ENCODE data around the gene DDT.
A peak's percentile ranks its signal among the peaks of the same experiment; 100 is the strongest.
"Not testable (repeated sequence)": the region's sequence is repeated elsewhere in the genome, so short reads cannot be mapped to it uniquely, and the experiment has no call there.

DDT gene

DNA sequence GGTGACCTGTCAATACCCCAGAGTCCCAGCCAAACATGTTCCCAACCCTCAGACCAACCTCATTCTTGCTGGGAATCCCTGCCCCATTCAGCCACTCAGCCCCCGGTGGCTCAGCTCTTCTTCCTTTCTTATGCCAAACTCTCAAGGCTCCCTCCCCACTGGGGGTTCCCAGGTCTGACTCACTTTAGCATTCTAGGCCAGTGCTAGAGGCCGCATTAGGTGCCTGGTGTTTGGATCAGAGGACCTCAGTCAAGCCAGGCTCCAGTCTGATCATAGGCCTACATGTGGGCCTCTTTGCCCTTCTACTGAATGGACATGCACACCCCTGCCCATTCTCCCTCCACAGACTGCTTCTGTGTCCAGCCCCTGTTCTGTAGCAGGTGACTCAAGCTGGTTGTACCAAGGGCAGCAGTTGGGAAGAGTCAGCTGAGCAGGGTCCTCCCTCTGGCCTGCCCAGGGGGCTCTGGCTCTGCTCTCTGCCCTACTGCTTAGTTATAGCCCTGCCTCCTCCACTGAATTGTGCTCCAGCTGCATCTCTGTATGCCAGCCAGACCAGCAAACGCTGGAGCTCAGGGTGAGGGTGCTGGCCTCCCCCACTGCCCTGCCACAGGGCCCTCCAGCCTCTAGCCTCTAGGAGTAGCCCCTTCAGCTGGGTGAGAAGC lies 15.5 kb upstream of the DDT start:
- DNase-seq (ENCODE audit: low read depth), result not testable (repeated sequence)

DNA sequence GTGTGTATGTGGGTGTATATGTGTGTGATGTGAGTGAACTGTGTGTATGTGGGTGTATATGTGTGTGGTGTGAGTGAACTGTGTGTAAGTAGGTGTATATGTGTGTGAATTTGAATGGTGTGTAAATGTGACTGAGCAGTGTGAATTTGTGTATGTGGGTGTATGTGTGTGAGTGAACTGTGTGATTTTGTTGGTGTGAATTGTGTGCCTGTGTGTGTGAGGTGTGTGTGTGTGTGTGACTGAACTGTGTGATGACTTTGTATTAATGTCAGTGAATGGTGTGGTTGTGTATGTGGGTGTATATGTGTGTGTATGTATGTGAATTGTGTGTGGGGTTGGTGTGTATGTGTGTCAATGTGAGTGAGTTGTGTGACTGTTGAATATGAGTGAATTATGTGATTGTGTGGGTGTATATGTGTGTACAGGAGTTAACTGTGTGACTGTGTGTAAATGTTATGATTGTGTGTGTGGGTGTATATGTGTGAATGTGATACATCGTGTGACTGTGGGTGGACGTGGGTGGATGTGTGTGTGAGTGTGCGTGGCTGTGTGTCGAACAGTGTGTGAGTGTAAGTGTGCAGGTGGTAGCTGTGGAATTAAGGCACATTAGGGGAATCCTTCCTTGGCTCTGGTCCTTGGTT lies 12.4 kb upstream of the DDT start:
- DNase-seq (ENCODE audit: low read depth), result not testable (repeated sequence)

GRCh38 chr22:23986089-23986488 lies 11.8 kb upstream of the DDT start:
- not testable (repeated sequence) for DNase-seq (ENCODE audit: low read depth)

DNA sequence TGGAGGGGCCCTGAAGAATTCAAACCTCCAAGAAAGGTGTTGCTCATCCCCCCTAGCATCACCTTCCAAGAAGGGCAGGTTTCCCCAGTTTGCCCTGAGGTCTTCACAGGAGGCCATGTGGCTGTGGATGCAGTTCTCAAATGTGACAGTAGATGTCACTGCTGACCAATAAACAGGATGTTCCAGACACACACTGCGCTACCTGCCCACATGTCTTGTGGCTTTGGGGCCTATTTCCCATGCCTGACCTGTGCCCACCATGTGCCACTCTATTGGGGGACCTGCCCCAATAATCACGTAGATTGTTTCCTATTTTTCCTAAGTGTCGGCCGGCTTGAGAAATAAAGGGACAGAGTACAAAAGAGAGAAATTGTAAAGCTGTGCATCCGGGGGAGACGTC lies 10.2 kb upstream of the DDT start:
- DNase-seq (ENCODE audit: low read depth), result no peak

- not testable (repeated sequence) for DNase-seq (ENCODE audit: low read depth)
Measured at GRCh38 chr22:23980567-23980966, 6.3 kb upstream of the DDT start.

DNA sequence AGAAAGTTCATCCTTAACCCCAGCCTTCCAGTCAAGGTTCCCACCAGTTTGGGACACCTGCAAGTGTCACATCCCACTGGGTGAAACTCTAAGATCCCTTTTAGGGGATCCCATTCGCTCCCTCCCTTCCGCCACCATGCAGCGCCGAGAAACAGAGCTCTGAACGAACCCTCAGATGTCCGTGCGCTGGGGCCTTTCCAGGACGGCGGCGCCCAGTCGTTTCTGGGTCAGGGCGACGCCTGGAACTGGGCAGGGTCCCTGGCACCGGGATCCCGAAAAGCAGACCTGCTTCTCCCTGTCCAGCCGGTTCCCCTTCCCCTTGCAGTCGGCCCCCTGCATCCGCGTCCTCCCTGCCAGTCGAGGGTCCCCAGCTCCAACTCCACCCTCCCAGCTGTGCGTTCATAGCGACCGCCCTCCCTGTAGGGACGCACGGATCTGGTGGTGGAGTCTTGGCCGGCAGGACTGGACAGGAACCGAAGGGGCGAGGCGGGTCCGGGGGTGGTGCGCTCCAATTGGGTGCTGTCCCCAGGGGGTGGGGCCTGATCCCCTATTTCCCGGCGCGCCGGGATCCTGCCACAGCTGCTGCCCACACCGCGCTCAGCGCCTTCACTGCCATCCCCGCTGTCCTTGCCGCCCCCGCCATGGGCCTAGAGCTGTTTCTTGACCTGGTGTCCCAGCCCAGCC lies 5.5 kb upstream of the DDT start, which contains the start of gene GSTT2:
Gene GSTT2 (plus strand): TSS at position 578 of the 684 bp plus-strand sequence.
- not testable (repeated sequence) for DNase-seq (ENCODE audit: low read depth)

GRCh38 chr22:23977304-23977703 lies 3.1 kb upstream of the DDT start:
- not testable (repeated sequence) for DNase-seq (ENCODE audit: low read depth)

DNA sequence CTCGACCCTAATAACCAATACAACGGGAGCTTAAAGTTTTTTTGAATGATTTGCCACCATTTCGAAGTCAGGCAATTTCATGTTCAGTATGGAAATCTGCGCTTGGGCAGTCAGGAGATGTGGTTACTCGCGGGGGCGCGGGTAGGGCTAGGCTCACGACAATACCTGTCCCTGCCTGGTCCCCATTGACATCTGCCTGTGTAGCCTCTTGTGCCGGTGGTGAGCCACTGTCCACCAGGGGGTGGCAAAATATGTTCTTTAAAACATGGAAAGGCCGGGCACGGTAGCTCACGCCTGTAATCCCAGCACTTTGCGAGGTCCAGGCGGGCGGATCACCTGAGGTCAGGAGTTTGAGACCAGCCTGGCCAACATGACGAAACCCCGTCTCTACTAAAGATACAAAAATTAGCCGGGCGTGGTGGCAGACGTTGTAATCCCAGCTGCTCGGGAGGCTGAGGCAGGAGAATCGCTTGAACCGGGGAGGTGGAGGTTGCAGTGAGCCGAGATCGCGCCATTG lies 653 bp upstream of the DDT start:
- not testable (repeated sequence) for DNase-seq (ENCODE audit: low read depth)

GRCh38 chr22:23971927-23972326 lies 2.3 kb downstream of the DDT start:
- not testable (repeated sequence) for DNase-seq (ENCODE audit: low read depth)

DNA sequence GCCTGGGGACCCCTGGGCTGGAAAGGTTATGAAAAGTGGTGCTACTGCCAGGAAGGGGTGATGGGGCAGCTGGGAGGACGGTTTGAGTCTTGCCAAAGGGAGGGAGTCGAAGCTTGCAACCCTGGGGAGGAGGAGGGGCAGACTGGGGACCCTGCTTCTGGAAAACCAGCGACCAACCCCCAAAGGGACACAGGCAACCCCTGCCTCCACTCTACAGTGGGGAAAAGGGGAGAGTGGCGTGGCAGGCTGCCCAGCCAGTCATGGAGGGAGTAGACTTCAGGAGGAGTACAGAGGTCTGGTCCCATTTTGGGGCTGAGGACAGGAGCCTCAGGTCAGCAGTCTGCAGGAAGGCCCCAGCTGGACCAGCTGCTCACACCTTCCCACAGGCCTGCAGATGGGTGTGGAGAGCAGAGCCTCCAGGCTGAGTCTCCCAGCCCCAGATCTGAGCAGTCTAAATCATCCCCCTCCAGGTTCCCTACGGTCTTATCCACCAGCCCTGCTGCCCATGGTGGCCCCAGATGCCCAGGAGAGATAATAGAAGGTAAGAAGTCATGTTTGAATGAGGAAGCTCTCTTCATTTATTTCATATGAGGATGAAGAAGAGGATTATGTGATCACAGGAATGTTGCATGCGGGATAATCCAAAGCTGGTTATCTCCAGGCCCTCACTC lies 3.3 kb downstream of the DDT start:
- no peak for DNase-seq (ENCODE audit: low read depth)

DNA sequence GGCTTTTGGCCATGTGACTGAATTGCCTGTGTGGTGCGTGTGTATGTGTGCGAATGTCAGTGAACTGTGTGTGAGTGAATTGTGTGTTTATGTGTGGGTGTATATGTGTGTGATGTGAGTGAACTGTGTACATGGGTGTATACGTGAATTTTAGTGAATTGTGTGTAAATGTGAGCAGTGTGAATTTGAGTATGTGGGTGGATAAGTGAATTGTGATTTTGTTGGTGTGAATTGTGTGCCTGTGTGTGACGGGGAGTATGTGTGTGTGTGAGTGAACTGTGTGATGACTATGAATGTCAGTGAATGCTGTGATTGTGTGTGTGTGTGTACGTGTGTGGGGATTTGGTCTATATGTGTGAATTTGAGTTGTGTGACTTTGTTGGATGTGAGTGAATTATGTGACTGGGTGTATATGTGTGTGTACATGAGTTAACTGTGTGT lies 4.0 kb downstream of the DDT start:
- no peak for DNase-seq (ENCODE audit: low read depth)

GRCh38 chr22:23969071-23969470 lies 5.2 kb downstream of the DDT start:
- DNase-seq (ENCODE audit: low read depth), result no peak

DNA sequence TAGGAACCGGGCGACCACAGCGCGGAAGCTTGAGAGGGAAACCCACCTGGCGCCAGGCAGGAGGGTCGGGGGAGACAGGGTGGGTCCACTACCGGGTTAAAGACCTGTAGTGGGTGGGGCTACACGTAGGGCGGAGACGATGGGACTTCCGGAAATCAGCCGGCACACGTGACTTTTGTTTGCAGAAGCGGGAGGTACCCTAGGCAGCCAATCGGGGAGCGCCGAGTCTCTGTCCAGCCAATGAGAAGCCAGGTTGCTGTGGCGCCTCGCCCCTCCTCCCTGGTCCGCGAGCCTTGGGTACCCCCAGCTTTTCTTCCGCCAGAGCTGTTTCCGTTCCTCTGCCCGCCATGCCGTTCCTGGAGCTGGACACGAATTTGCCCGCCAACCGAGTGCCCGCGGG lies 7.7 kb downstream of the DDT start, which contains the start of gene DDTL:
Gene DDTL (plus strand): TSS at position 321 of the 400 bp plus-strand sequence. CDS start 27 bp downstream, at position 348.
- DNase-seq (ENCODE audit: low read depth), result not testable (repeated sequence)

- not testable (repeated sequence) for DNase-seq (ENCODE audit: low read depth)
Measured at GRCh38 chr22:23966094-23966493, 8.1 kb downstream of the DDT start.

- DNase-seq (ENCODE audit: low read depth), result not testable (repeated sequence)
Measured at GRCh38 chr22:23961084-23961771, 13.0 kb downstream of the DDT start, which contains the start of gene GSTT2B. Gene GSTT2B, minus strand, starts transcription at chr22:23961195. Its CDS starts 64 bp downstream, at chr22:23961131.

- peak; percentile 73 for DNase-seq (ENCODE audit: low read depth)
Measured at GRCh38 chr22:23956301-23956900, 17.8 kb downstream of the DDT start.

GRCh38 chr22:23955886-23956285 lies 18.4 kb downstream of the DDT start:
- not testable (repeated sequence) for DNase-seq (ENCODE audit: low read depth)

GRCh38 chr22:23954991-23955305 lies 19.3 kb downstream of the DDT start:
- not testable (repeated sequence) for DNase-seq (ENCODE audit: low read depth)

DNA sequence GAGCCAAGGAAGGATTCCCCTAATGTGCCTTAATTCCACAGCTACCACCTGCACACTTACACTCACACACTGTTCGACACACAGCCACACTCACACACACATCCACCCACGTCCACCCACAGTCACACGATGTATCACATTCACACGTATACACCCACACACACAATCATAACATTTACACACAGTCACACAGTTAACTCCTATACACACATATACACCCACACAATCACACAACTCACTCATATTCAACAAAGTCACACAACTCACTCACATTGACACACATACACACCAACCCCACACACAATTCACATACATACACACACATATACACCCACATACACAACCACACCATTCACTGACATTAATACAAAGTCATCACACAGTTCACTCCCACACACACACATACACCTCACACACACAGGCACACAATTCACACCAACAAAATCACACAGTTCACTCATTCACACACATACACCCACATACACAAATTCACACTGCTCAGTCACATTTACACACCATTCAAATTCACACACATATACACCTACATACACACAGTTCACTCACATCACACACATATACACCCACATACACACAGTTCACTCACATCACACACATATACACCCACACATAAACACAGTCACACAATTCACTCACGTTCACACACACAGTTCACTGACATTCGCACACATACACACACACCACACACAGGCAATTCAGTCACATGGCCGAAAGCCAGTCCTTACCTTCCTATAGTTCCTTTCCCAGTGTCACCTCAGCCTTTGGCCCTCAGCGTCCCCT lies 19.8 kb downstream of the DDT start:
- DNase-seq (ENCODE audit: low read depth), result not testable (repeated sequence)

DNA sequence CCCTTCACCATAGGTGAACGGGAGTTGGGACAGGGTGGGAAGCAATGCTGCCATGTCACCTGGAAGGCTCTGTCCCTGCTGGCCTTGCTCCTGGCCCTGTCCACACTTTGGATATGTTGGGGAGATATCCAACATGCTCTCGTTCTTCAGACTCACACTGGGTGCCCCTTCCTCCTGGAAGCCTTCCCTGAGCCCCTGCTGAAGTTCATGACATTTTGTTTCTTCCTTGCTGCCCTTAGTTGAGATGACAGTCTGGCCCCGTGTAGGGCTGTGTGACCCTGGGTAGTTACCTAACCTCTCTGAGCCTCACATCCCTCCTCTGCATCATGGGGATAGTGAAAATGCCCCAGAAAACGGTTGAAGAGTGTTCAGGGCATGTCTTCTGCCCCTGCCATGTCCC lies 20.8 kb downstream of the DDT start:
- not testable (repeated sequence) for DNase-seq (ENCODE audit: low read depth)

Data from EH (cell line).